Lower leg skin (tissue), 3 donors: Measurements from ENCODE around the gene UBC.

ENCODE experiments used
- CTCF ChIP-seq, 3 donors: fragments of 450-650 bp; IDR thresholded peaks; one replicate each; pipeline ENCODE4 v1.5.1; 2016; ENCODE audit warnings: antibody characterized with exemption in 3 of 3, mild to moderate bottlenecking in 3 of 3, moderate library complexity in 2 of 3
- POLR2A ChIP-seq, 2 donors: fragments of 450-650 bp; IDR thresholded peaks; one replicate each; pipeline ENCODE4 v1.6.1; 2016 to 2017; ENCODE audit warnings: antibody characterized with exemption in 2 of 2, mild to moderate bottlenecking in 1 of 2, moderate library complexity in 1 of 2

GRCh38 chr12:124920353-124920935 is 6.0 kb upstream of the UBC start:
- TF ChIP-seq CTCF (IDR thresholded peaks at IDR 0.05) (no peak), POLR2A (IDR thresholded peaks at IDR 0.05) (no peak)
